HCT116 (cell line): ENCODE results near the gene NUP188. TPM values are rescaled to one million over a fixed set of nuclear protein-coding genes. Genes with fewer than 3 reads are reported as not detected.

Source experiments
- ATAC-seq: fragments of 200-7000 bp; cut with Tn5 transposase; 2 replicates; pipeline ENCODE4 v1.9.1; 2020; ENCODE audit warnings: mild to moderate bottlenecking, moderate library complexity
- BruUV-seq: library from RNA; stranded (reverse); fragments of 400-500 nt; replicated peaks from 2 replicates; lab custom pipeline; 2021; lab: Mats Ljungman, UMichigan
- CTCF ChIA-PET: fragments of 300-600 bp; sonication (Branson Sonifier 250); formaldehyde crosslinking; loops from one replicate; lab custom pipeline; 2021; ENCODE audit warnings: antibody characterized with exemption; lab: Charles Lee
- POLR2A ChIA-PET: fragments of 300-600, 350-600 bp; sonication (Branson Sonifier 250); formaldehyde crosslinking; loops from one replicate; lab custom pipeline; 2021; ENCODE audit warnings: antibody characterized with exemption; lab: Charles Lee
- RAD21 ChIA-PET, 2 experiments: fragments of 300-600 bp; sonication (Branson Sonifier 250); formaldehyde crosslinking; loops; one replicate each; lab custom pipeline; 2023; ENCODE audit warnings: low total read pairs in 2 of 2; ENCODE audit not compliant: uncharacterized antibody in 2 of 2, unreplicated experiment in 2 of 2, low non-redundant PET in 1 of 2; lab: Charles Lee
- DNase-seq: peaks from one replicate; pipeline ENCODE4 v3.0.0-alpha.2; 2010; ENCODE audit warnings: low read depth, low spot score
- H2AFZ ChIP-seq: fragments of 200-600 bp; shearing (Covaris generic), sonication (generic); 2 replicates; pipeline ENCODE4 v1.6.1; 2017; ENCODE audit warnings: low read depth, mixed run types, mixed read lengths, antibody characterized with exemption, low read length; ENCODE audit not compliant: poor library complexity, severe bottlenecking
- H3K27ac ChIP-seq: 2 replicates; pipeline ENCODE4 v1.5.1; 2012; ENCODE audit warnings: low read depth, low read length
- H3K27me3 ChIP-seq: fragments of 200-600 bp; sonication (generic); 2 replicates; pipeline ENCODE4 v1.6.1; 2016; ENCODE audit warnings: mixed run types, low read length, mixed read lengths; ENCODE audit not compliant: insufficient read depth
- H3K36me3 ChIP-seq, 2 experiments: fragments of 200-500 bp in 1 of 2; fragments of 200-600 bp in 1 of 2; sonication (Bioruptor generic) in 1 of 2; sonication (generic) in 1 of 2; 2 replicates each; pipeline versions ENCODE4 v1.5.1 to v1.6.1; 2014 to 2016; ENCODE audit warnings: low read length in 2 of 2, inconsistent platforms in 1 of 2, mixed read lengths in 1 of 2, mixed run types in 1 of 2; ENCODE audit not compliant: insufficient read depth in 2 of 2, control insufficient read depth in 1 of 2
- H3K4me1 ChIP-seq, 2 experiments: fragments of 200-600 bp in 1 of 2; sonication (generic) in 1 of 2; 2 replicates each; pipeline versions ENCODE4 v1.5.1 to v1.6.1; 2012 to 2017; ENCODE audit warnings: low read length in 2 of 2, inconsistent platforms in 1 of 2, mild to moderate bottlenecking in 1 of 2, mixed read lengths in 1 of 2, mixed run types in 1 of 2, moderate library complexity in 1 of 2; ENCODE audit not compliant: insufficient read depth in 2 of 2, control insufficient read depth in 1 of 2
- H3K4me2 ChIP-seq: fragments of 200-600 bp; sonication (generic); 2 replicates; pipeline ENCODE4 v1.6.1; 2017; ENCODE audit warnings: mixed run types, low read length, mixed read lengths
- H3K4me3 ChIP-seq, 2 experiments: fragments of 200-600 bp in 1 of 2; sonication (generic) in 1 of 2; replicated peaks in 1 of 2; 2 replicates each; pipeline ENCODE4 v1.5.1; 2011 to 2016; ENCODE audit warnings: low read length in 2 of 2, control low read depth in 1 of 2, low read depth in 1 of 2, mild to moderate bottlenecking in 1 of 2, mixed read lengths in 1 of 2, mixed run types in 1 of 2
- H3K79me2 ChIP-seq: fragments of 200-600 bp; sonication (generic); 2 replicates; pipeline ENCODE4 v1.6.1; 2017; ENCODE audit warnings: mild to moderate bottlenecking, mixed run types, low read length, moderate library complexity, mixed read lengths; ENCODE audit not compliant: insufficient read depth
- H3K9ac ChIP-seq: fragments of 200-600 bp; sonication (generic); 2 replicates; pipeline ENCODE4 v1.6.1; 2016; ENCODE audit warnings: low read length, mixed read lengths
- H3K9me2 ChIP-seq: fragments of 200-600 bp; sonication (generic), shearing (Covaris generic); 2 replicates; pipeline ENCODE4 v1.6.1; 2017; ENCODE audit warnings: mixed run types, mild to moderate bottlenecking, moderate library complexity; ENCODE audit not compliant: insufficient read depth
- H3K9me3 ChIP-seq, 2 experiments: fragments of 200-500 bp in 1 of 2; fragments of 200-600 bp in 1 of 2; sonication (Bioruptor generic) in 1 of 2; sonication (generic) in 1 of 2; 2 replicates each; pipeline ENCODE4 v1.6.1; 2014 to 2017; ENCODE audit warnings: low read length in 2 of 2, mixed read lengths in 2 of 2, inconsistent platforms in 1 of 2, low read depth in 1 of 2, mild to moderate bottlenecking in 1 of 2, mixed run types in 1 of 2, moderate library complexity in 1 of 2; ENCODE audit not compliant: control insufficient read depth in 1 of 2, insufficient read depth in 1 of 2
- H4K20me1 ChIP-seq: fragments of 200-600 bp; sonication (generic), shearing (Covaris generic); 2 replicates; pipeline ENCODE4 v1.6.1; 2017; ENCODE audit warnings: mixed run types, mild to moderate bottlenecking, moderate library complexity; ENCODE audit not compliant: insufficient read depth
- ATF3 ChIP-seq: IDR thresholded peaks from 2 replicates; pipeline ENCODE4 v1.6.1; 2012
- CBX3 ChIP-seq: IDR thresholded peaks from 2 replicates; pipeline ENCODE4 v1.6.1; 2012; ENCODE audit warnings: low read depth
- CEBPB ChIP-seq: IDR thresholded peaks from 2 replicates; pipeline ENCODE4 v1.6.1; 2012; ENCODE audit warnings: low read depth
- ELF1 ChIP-seq: IDR thresholded peaks from 2 replicates; pipeline ENCODE4 v1.6.1; 2012; ENCODE audit warnings: low read depth, borderline replicate concordance
- EZH2 ChIP-seq: fragments of 200-600 bp; sonication (generic); IDR thresholded peaks from 2 replicates; pipeline ENCODE4 v1.6.1; 2017; ENCODE audit warnings: antibody characterized with exemption, mixed run types
- FOSL1 ChIP-seq: IDR thresholded peaks from 2 replicates; pipeline ENCODE4 v1.6.1; 2012; ENCODE audit warnings: low read depth
- JUND ChIP-seq: IDR thresholded peaks from 2 replicates; pipeline ENCODE4 v1.6.1; 2012
- MAX ChIP-seq: IDR thresholded peaks from 2 replicates; pipeline ENCODE4 v1.6.1; 2012
- POLR2A ChIP-seq: IDR thresholded peaks from 2 replicates; pipeline ENCODE4 v1.7.0; 2011; ENCODE audit warnings: borderline replicate concordance; ENCODE audit not compliant: insufficient read depth, insufficient read length; ENCODE audit errors: extremely low read depth
- POLR2AphosphoS5 ChIP-seq: IDR thresholded peaks from 2 replicates; pipeline ENCODE4 v1.6.1; 2011; ENCODE audit warnings: mild to moderate bottlenecking, low read depth, low read length, moderate library complexity
- RAD21 ChIP-seq: IDR thresholded peaks from 2 replicates; pipeline ENCODE4 v1.6.1; 2012; ENCODE audit warnings: low read depth, mild to moderate bottlenecking
- REST ChIP-seq: IDR thresholded peaks from 2 replicates; pipeline ENCODE4 v1.6.1; 2012; ENCODE audit warnings: low read depth
- SIN3A ChIP-seq: IDR thresholded peaks from 2 replicates; pipeline ENCODE4 v1.6.1; 2012; ENCODE audit warnings: low read depth
- SP1 ChIP-seq: IDR thresholded peaks from 2 replicates; pipeline ENCODE4 v1.6.1; 2012; ENCODE audit warnings: low read depth
- SRF ChIP-seq: IDR thresholded peaks from 2 replicates; pipeline ENCODE4 v1.6.1; 2012; ENCODE audit warnings: low read depth
- TCF7L2 ChIP-seq: IDR thresholded peaks from 2 replicates; pipeline ENCODE4 v1.7.0; 2011; ENCODE audit warnings: borderline replicate concordance, inconsistent platforms; ENCODE audit not compliant: insufficient read depth, insufficient read length; ENCODE audit errors: extremely low read depth
- ZBTB33 ChIP-seq: IDR thresholded peaks from 2 replicates; pipeline ENCODE4 v1.6.1; 2011; ENCODE audit warnings: mild to moderate bottlenecking, low read length, moderate library complexity; ENCODE audit not compliant: insufficient replicate concordance; ENCODE audit errors: extremely low read depth
- ZFX ChIP-seq: fragments of 450-650 bp; IDR thresholded peaks from 2 replicates; pipeline ENCODE4 v1.6.1; 2017
- intact Hi-C: fragments of 100-400 bp; cut with micrococcal nuclease; formaldehyde crosslinking; loops from 2 replicates; pipeline ENCODE4 v1.10.0; 2022
- total RNA-seq: library from RNA; stranded (reverse); gene quantifications from one replicate; pipeline ENCODE4 v1.2.1, GENCODE V29; 2021; ENCODE audit not compliant: unreplicated experiment

NUP188 gene
- total RNA-seq, 1 experiment from 2014 or later: 115 TPM

- Histone ChIP-seq H3K27ac (no peak overlapping the region), H2AFZ (no peak overlapping the region), H3K9me3 (no peaks in the 10 kb centered on the region), H3K4me1 (peaks cover 14 to 32% of the 10 kb centered on the region in 2 experiments), H3K27me3 (no peaks in the 10 kb centered on the region), H3K9me2 (no peaks in the 10 kb centered on the region), H3K4me3 (no peak overlapping the region), H4K20me1 (no peaks in the 10 kb centered on the region), H3K79me2 (peaks cover 16% of the 10 kb centered on the region; the same call in 1 of the 2 replicates), H3K4me2 (peak overlapping the region; percentile 65), H3K9ac (peak overlapping the region; percentile 23), H3K36me3 (peaks cover 6 to 14% of the 10 kb centered on the region in 2 experiments; a peak in 3 of 4 replicates)
- ATAC-seq: no peak
- DNase-seq: no peak
- POLR2A ChIA-PET: no interaction called here
- intact Hi-C loops: no loop called here
- RAD21 ChIA-PET: no interaction called here
- no TSS peak for BruUV-seq
- no peak for TF ChIP-seq FOSL1
- no peak for TF ChIP-seq RAD21
- TF ChIP-seq MAX: no peak
- TF ChIP-seq CEBPB: no peak
- no peak for TF ChIP-seq SP1
- TF ChIP-seq POLR2A: no peak
- TF ChIP-seq SIN3A: no peak
- no peak for TF ChIP-seq EZH2
- no peak for TF ChIP-seq SRF
- TF ChIP-seq POLR2AphosphoS5: no peak
- no peak for TF ChIP-seq JUND
- TF ChIP-seq ELF1: no peak
- no peak for TF ChIP-seq REST
- no peak for TF ChIP-seq TCF7L2
- TF ChIP-seq ZFX: no peak
- TF ChIP-seq ATF3: no peak
- no peak for TF ChIP-seq ZBTB33
- no peak for TF ChIP-seq CBX3
- CTCF ChIA-PET: no interaction called here
Measured at GRCh38 chr9:128911529-128912035, 35.9 kb upstream of the NUP188 start.
